OCI-LY3 (cell line): ENCODE measurements around the gene DOCK2.

Experiments
- H2AFZ ChIP-seq: fragments of 200-600, 300-600 bp; shearing (Covaris generic); 2 replicates; pipeline ENCODE4 v1.6.0; 2014; ENCODE audit warnings: antibody characterized with exemption, low read depth, low read length
- H3K27ac ChIP-seq: fragments of 200-600, 300-600 bp; sonication (generic); 2 replicates; pipeline ENCODE4 v1.5.1; 2014; ENCODE audit warnings: mild to moderate bottlenecking, low read length, moderate library complexity, mixed read lengths
- H3K27me3 ChIP-seq: fragments of 200-600, 300-600 bp; sonication (generic); 2 replicates; pipeline ENCODE4 v1.6.1; 2014; ENCODE audit warnings: low read depth, low read length, mixed read lengths
- H3K36me3 ChIP-seq: fragments of 200-600, 300-600 bp; sonication (generic); replicated peaks from 2 replicates; pipeline ENCODE3; 2014; ENCODE audit warnings: low read depth, low read length, mixed read lengths
- H3K4me1 ChIP-seq: fragments of 300-600, 200-600 bp; sonication (generic); 2 replicates; pipeline ENCODE4 v1.6.1; 2014; ENCODE audit warnings: low read length, mixed read lengths
- H3K4me2 ChIP-seq: fragments of 200-600, 300-600 bp; sonication (generic); 2 replicates; pipeline ENCODE4 v1.6.1; 2014; ENCODE audit warnings: low read length, mixed read lengths
- H3K4me3 ChIP-seq: fragments of 300-600, 200-600 bp; sonication (generic); 2 replicates; pipeline ENCODE4 v1.5.1; 2014; ENCODE audit warnings: antibody characterized with exemption, mild to moderate bottlenecking, low read length, moderate library complexity
- H3K79me2 ChIP-seq: fragments of 300-600, 200-600 bp; shearing (Covaris generic); 2 replicates; pipeline ENCODE4 v1.6.1; 2014; ENCODE audit warnings: mild to moderate bottlenecking, low read length, mixed read lengths
- H3K9ac ChIP-seq: fragments of 300-600, 200-600 bp; shearing (Covaris generic); 2 replicates; pipeline ENCODE4 v1.6.0; 2014; ENCODE audit warnings: mild to moderate bottlenecking, low read length, moderate library complexity
- H3K9me3 ChIP-seq: fragments of 200-600, 300-600 bp; shearing (Covaris generic); 2 replicates; pipeline ENCODE4 v1.6.1; 2014; ENCODE audit warnings: low read length, mixed read lengths; ENCODE audit not compliant: insufficient read depth
- H4K20me1 ChIP-seq: fragments of 200-600, 300-600 bp; sonication (generic); 2 replicates; pipeline ENCODE4 v1.6.1; 2016; ENCODE audit warnings: low read length, mixed read lengths; ENCODE audit not compliant: insufficient read depth
- EZH2phosphoT487 ChIP-seq: fragments of 200-600 bp; shearing (Covaris generic); IDR thresholded peaks from 2 replicates; pipeline ENCODE4 v1.6.1; 2018; ENCODE audit warnings: antibody characterized with exemption, mixed run types, low read depth
- TF ChIP-seq, protein P1 (sequence below): fragments of 200-600, 300-600 bp; sonication (generic); IDR thresholded peaks from 2 replicates; pipeline ENCODE4 v1.5.1; 2014; ENCODE audit warnings: antibody characterized with exemption, low read length, low read depth

The DOCK2 gene

GRCh38 chr5:169785771-169786618, 148.9 kb downstream of the DOCK2 start:
- H3K4me1 ChIP-seq: peaks cover 14% of the 10 kb centered on the region
- H3K27ac ChIP-seq: no peak overlapping the region
- H3K9me3 ChIP-seq: no peaks in the 10 kb centered on the region
- no peaks in the 10 kb centered on the region for H3K27me3 ChIP-seq
- no peaks in the 10 kb centered on the region for H3K79me2 ChIP-seq
- no peak for TF ChIP-seq EZH2phosphoT487
- TF ChIP-seq, protein P1, sequence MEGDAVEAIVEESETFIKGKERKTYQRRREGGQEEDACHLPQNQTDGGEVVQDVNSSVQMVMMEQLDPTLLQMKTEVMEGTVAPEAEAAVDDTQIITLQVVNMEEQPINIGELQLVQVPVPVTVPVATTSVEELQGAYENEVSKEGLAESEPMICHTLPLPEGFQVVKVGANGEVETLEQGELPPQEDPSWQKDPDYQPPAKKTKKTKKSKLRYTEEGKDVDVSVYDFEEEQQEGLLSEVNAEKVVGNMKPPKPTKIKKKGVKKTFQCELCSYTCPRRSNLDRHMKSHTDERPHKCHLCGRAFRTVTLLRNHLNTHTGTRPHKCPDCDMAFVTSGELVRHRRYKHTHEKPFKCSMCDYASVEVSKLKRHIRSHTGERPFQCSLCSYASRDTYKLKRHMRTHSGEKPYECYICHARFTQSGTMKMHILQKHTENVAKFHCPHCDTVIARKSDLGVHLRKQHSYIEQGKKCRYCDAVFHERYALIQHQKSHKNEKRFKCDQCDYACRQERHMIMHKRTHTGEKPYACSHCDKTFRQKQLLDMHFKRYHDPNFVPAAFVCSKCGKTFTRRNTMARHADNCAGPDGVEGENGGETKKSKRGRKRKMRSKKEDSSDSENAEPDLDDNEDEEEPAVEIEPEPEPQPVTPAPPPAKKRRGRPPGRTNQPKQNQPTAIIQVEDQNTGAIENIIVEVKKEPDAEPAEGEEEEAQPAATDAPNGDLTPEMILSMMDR: no peak
- no peak overlapping the region for H3K9ac ChIP-seq
- H3K36me3 ChIP-seq: peaks cover 25% of the 10 kb centered on the region
- H4K20me1 ChIP-seq: peaks cover 3% of the 10 kb centered on the region
- H3K4me2 ChIP-seq: no peak overlapping the region
- H2AFZ ChIP-seq: no peak overlapping the region
- H3K4me3 ChIP-seq: no peak overlapping the region

GRCh38 chr5:169788168-169788567, 151.1 kb downstream of the DOCK2 start:
- H2AFZ ChIP-seq: no peak overlapping the region
- H3K79me2 ChIP-seq: no peaks in the 10 kb centered on the region
- peak overlapping the region; percentile 42 for H3K27ac ChIP-seq
- H3K4me2 ChIP-seq: peak overlapping the region; percentile 19; the same call in 1 of the 2 replicates
- no peak overlapping the region for H3K4me3 ChIP-seq
- H4K20me1 ChIP-seq: peaks cover 3% of the 10 kb centered on the region
- no peaks in the 10 kb centered on the region for H3K27me3 ChIP-seq
- H3K36me3 ChIP-seq: peaks cover 27% of the 10 kb centered on the region
- H3K4me1 ChIP-seq: peaks cover 14% of the 10 kb centered on the region
- no peak for TF ChIP-seq EZH2phosphoT487
- TF ChIP-seq, protein P1: no peak
- H3K9me3 ChIP-seq: no peaks in the 10 kb centered on the region
- H3K9ac ChIP-seq: no peak overlapping the region

- Histone ChIP-seq H3K4me1 (peaks cover 14% of the 10 kb centered on the region), H2AFZ (no peak overlapping the region), H3K9me3 (no peaks in the 10 kb centered on the region), H3K9ac (no peak overlapping the region), H3K4me2 (no peak overlapping the region), H3K36me3 (peaks cover 28% of the 10 kb centered on the region), H3K4me3 (no peak overlapping the region), H3K79me2 (no peaks in the 10 kb centered on the region), H3K27ac (no peak overlapping the region), H4K20me1 (peaks cover 3% of the 10 kb centered on the region), H3K27me3 (no peaks in the 10 kb centered on the region)
- TF ChIP-seq, protein P1: no peak
- TF ChIP-seq EZH2phosphoT487: no peak
Measured at GRCh38 chr5:169789417-169789940, 152.4 kb downstream of the DOCK2 start.

DNA sequence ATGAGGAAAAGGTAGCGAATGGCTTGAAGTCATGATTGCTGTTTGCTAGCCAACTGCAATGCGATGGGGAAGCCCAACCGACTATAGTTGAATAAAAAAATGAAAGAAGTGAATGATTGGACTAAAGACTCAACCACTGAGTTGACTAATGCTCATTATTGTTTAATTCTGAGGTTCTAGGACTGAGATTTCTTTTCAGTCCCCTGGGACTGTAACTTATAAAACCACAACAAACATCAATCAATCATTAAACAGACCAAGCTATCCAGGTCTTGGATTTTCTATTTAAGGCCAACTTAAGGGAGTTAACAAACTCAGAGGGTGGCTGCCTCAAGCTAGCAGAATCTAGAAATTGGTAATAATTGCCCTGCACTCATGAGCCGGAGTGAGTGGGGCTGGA, 154.2 kb downstream of the DOCK2 start:
- Histone ChIP-seq H3K9ac (no peak overlapping the region), H3K79me2 (no peaks in the 10 kb centered on the region), H3K4me1 (peaks cover 14% of the 10 kb centered on the region), H2AFZ (no peak overlapping the region), H3K4me3 (no peak overlapping the region), H3K27me3 (no peaks in the 10 kb centered on the region), H4K20me1 (peaks cover 3% of the 10 kb centered on the region), H3K27ac (no peak overlapping the region), H3K36me3 (peaks cover 35% of the 10 kb centered on the region), H3K4me2 (no peak overlapping the region), H3K9me3 (no peaks in the 10 kb centered on the region)
- no peak for TF ChIP-seq EZH2phosphoT487
- TF ChIP-seq, protein P1: no peak
